ENCODE results near the gene HSPA12B.

GRCh38 chr20:3786665-3787323, 54.3 kb downstream of the HSPA12B start, which contains the start of gene CENPB:
- peak; percentile 34 for TF ChIP-seq POLR2A (IDR thresholded peaks at IDR 0.05; ENCODE audit: extremely low read depth, insufficient read length)
- TF ChIP-seq, protein P1, sequence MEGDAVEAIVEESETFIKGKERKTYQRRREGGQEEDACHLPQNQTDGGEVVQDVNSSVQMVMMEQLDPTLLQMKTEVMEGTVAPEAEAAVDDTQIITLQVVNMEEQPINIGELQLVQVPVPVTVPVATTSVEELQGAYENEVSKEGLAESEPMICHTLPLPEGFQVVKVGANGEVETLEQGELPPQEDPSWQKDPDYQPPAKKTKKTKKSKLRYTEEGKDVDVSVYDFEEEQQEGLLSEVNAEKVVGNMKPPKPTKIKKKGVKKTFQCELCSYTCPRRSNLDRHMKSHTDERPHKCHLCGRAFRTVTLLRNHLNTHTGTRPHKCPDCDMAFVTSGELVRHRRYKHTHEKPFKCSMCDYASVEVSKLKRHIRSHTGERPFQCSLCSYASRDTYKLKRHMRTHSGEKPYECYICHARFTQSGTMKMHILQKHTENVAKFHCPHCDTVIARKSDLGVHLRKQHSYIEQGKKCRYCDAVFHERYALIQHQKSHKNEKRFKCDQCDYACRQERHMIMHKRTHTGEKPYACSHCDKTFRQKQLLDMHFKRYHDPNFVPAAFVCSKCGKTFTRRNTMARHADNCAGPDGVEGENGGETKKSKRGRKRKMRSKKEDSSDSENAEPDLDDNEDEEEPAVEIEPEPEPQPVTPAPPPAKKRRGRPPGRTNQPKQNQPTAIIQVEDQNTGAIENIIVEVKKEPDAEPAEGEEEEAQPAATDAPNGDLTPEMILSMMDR (IDR thresholded peaks at IDR 0.05; ENCODE audit: low read depth, low read length) = peak; percentile 52

Data from NB4 (cell line).